Parathyroid adenoma (tissue), 2 donors: ENCODE data around the gene ATP8B3.

Experiments
- H2AFZ ChIP-seq: fragments of 300-600 bp; sonication (generic); one replicate; pipeline ENCODE4 v1.7.0; 2017; ENCODE audit warnings: antibody characterized with exemption, mild to moderate bottlenecking
- H3K27ac ChIP-seq: fragments of 300-600 bp; sonication (generic); one replicate; pipeline ENCODE4 v1.7.0; 2017
- H3K27me3 ChIP-seq: fragments of 300-600 bp; sonication (generic); one replicate; pipeline ENCODE4 v1.7.0; 2017; ENCODE audit warnings: low read length; ENCODE audit not compliant: control insufficient read depth, insufficient read depth
- H3K36me3 ChIP-seq: fragments of 300-600 bp; sonication (generic); one replicate; pipeline ENCODE4 v1.7.0; 2017; ENCODE audit warnings: low read length; ENCODE audit not compliant: control insufficient read depth, insufficient read depth
- H3K4me1 ChIP-seq: fragments of 300-600 bp; sonication (generic); one replicate; pipeline ENCODE4 v1.7.0; 2017; ENCODE audit warnings: control low read depth
- H3K4me2 ChIP-seq: fragments of 300-600 bp; sonication (generic); one replicate; pipeline ENCODE4 v1.7.0; 2017; ENCODE audit warnings: low read length
- H3K4me3 ChIP-seq: fragments of 300-600 bp; sonication (generic); one replicate; pipeline ENCODE4 v1.7.0; 2017; ENCODE audit warnings: low read depth, low read length
- H3K79me2 ChIP-seq: fragments of 300-600 bp; sonication (generic); one replicate; pipeline ENCODE4 v1.7.0; 2017; ENCODE audit warnings: control low read depth
- H3K9ac ChIP-seq: fragments of 300-600 bp; sonication (generic); one replicate; pipeline ENCODE4 v1.7.0; 2017; ENCODE audit warnings: mild to moderate bottlenecking
- H3K9me3 ChIP-seq: fragments of 300-600 bp; sonication (generic); one replicate; pipeline ENCODE4 v1.7.0; 2017; ENCODE audit warnings: low read length; ENCODE audit not compliant: control insufficient read depth
- TF ChIP-seq, protein P1 (sequence below): fragments of 300-600 bp; sonication (generic); IDR thresholded peaks from one replicate; pipeline ENCODE4 v1.7.0; 2017; ENCODE audit warnings: antibody characterized with exemption, mild to moderate bottlenecking
- donor health status: primary hyperparathyroidism.

ATP8B3 gene

DNA sequence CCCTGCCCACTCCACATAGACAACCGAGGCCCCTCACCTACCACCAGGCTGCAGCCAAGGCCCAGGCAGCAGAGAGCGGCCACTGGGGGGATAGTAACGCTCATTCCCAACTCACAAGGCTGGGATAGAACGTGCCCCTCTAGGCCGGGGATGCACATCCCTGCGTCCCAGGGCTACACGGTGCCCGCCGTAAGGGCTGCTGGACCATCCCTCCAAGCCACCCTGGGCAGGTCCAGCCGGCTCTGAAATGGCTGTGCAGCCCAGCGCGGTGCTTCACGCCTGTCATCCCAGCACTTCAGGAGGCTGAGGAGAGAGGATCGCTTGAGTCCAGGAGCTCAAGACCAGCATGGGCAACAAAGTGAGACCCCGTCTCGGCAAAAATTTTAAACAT is 33.0 kb upstream of the ATP8B3 start:
- TF ChIP-seq, protein P1, sequence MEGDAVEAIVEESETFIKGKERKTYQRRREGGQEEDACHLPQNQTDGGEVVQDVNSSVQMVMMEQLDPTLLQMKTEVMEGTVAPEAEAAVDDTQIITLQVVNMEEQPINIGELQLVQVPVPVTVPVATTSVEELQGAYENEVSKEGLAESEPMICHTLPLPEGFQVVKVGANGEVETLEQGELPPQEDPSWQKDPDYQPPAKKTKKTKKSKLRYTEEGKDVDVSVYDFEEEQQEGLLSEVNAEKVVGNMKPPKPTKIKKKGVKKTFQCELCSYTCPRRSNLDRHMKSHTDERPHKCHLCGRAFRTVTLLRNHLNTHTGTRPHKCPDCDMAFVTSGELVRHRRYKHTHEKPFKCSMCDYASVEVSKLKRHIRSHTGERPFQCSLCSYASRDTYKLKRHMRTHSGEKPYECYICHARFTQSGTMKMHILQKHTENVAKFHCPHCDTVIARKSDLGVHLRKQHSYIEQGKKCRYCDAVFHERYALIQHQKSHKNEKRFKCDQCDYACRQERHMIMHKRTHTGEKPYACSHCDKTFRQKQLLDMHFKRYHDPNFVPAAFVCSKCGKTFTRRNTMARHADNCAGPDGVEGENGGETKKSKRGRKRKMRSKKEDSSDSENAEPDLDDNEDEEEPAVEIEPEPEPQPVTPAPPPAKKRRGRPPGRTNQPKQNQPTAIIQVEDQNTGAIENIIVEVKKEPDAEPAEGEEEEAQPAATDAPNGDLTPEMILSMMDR, result no peak
- no peaks in the 10 kb centered on the region for H3K9me3 ChIP-seq
- no peak overlapping the region for H3K4me3 ChIP-seq
- H3K9ac ChIP-seq, result no peak overlapping the region
- H2AFZ ChIP-seq, result no peak overlapping the region
- peaks cover 75% of the 10 kb centered on the region for H3K79me2 ChIP-seq
- peaks cover 16% of the 10 kb centered on the region for H3K4me1 ChIP-seq
- H3K36me3 ChIP-seq, result no peaks in the 10 kb centered on the region
- no peak overlapping the region for H3K27ac ChIP-seq
- H3K27me3 ChIP-seq, result no peaks in the 10 kb centered on the region
- no peak overlapping the region for H3K4me2 ChIP-seq

DNA sequence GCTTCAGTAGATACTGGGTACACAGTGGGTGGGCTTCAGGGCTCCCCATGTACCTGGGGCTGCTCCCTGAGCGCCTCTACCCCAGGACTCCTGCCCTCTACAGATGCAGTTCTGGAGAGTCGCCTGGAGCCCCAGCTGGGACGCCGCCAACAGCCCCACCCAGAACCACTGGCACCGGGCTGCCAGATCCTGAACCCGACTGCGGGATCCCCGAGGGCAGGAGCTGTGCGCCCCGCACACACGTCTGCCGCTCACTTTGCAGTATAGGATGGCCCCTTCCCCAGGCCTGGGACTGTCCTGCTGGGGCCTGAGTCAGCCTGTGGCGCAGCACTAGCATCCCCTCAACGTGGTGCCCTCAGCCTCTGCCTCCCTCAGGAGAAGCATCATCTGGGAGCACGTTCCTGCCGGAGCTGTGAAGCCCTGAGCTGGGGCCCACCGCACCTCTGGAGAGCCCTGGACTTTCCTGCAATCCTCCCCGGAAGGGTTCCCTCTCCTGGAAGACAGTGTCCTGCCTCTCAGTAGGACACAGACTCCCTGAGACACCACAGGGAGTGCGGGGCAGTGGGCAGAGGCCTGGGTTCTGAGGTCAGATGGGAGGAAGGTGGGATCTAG is 32.5 kb upstream of the ATP8B3 start:
- H3K4me3 ChIP-seq, result no peak overlapping the region
- H3K27ac ChIP-seq, result no peak overlapping the region
- TF ChIP-seq, protein P1, result no peak
- peaks cover 78% of the 10 kb centered on the region for H3K79me2 ChIP-seq
- H3K9ac ChIP-seq, result no peak overlapping the region
- H3K9me3 ChIP-seq, result no peaks in the 10 kb centered on the region
- H3K27me3 ChIP-seq, result no peaks in the 10 kb centered on the region
- peaks cover 16% of the 10 kb centered on the region for H3K4me1 ChIP-seq
- H3K4me2 ChIP-seq, result no peak overlapping the region
- H2AFZ ChIP-seq, result no peak overlapping the region
- no peaks in the 10 kb centered on the region for H3K36me3 ChIP-seq

DNA sequence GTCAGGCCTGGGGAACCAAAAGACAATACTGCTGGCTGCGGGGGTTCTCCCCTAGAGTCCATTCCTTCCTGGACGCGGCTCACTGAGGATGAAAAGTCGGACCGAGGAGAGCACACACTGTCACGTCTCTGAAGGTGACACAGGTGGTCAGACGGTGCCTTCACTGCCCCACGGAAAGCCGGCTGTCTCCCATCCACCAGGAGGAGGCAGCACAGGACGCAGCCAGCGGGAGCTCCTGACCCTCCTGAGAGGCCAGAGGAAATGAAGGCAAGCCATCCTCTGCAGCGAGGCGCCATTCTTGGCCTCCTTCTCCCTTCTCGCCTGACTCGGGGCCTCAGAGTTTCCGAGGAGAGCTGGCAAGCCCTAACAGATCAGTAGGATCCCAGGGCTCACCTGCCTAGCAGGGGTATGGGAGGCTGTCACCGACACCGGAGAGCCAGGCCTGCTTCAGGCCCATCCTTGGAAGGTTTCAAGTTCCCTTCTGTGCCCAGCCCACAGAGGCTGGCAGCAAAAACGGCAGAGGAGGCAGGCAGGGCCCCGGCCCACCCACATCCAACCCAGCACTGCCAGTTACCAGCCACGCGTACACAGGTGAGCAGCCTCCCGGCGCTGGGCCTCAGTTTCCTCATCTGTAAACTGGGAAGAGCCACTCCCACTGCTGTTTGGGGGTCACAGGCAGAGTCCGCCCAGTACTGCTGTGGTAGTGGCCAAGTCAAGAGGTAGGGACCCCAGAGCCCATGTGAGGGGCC is 31.7 kb upstream of the ATP8B3 start:
- Histone ChIP-seq H3K9ac (no peak overlapping the region), H3K4me2 (no peak overlapping the region)

DNA sequence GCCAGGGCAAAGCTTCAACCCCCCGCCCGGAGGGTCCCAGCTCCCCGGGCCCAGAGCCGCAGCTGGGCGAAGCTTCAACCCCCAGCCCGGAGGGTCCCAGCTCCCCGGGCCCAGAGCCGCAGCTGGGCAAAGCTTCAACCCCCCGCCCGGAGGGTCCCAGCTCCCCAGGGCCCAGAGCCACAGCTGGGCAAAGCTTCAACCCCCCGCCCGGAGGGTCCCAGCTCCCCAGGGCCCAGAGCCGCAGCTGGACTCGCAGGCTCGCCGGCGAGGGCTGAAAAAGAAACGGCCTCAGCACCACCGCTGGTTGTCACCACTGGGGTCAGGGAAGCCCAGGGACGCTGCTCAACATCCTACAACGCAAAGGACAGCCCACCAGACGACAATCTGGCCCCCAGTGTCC is 31.0 kb upstream of the ATP8B3 start:
- TF ChIP-seq, protein P1, result no peak
- Histone ChIP-seq H3K36me3 (no peaks in the 10 kb centered on the region), H3K9ac (no peak overlapping the region), H3K9me3 (no peaks in the 10 kb centered on the region), H3K27me3 (no peaks in the 10 kb centered on the region), H3K4me2 (no peak overlapping the region), H3K79me2 (peaks cover 86% of the 10 kb centered on the region), H2AFZ (no peak overlapping the region), H3K27ac (no peak overlapping the region), H3K4me1 (peaks cover 16% of the 10 kb centered on the region), H3K4me3 (no peak overlapping the region)

More for the DNA sequence above, 31.7 kb upstream of the ATP8B3 start:
- H3K9me3 ChIP-seq, result no peaks in the 10 kb centered on the region
- H3K36me3 ChIP-seq, result no peaks in the 10 kb centered on the region
- no peak overlapping the region for H2AFZ ChIP-seq
- no peak overlapping the region for H3K27ac ChIP-seq
- no peaks in the 10 kb centered on the region for H3K27me3 ChIP-seq
- peaks cover 79% of the 10 kb centered on the region for H3K79me2 ChIP-seq
- peaks cover 16% of the 10 kb centered on the region for H3K4me1 ChIP-seq
- TF ChIP-seq, protein P1, result no peak
- H3K4me3 ChIP-seq, result no peak overlapping the region
